ENCODE results near the gene PLA2G2F. TPM values are rescaled to one million over a fixed set of nuclear protein-coding genes. Genes with fewer than 3 reads are reported as not detected.

PLA2G2F gene
- total RNA-seq, 1 donor from 2014 or later, result not detected

GRCh38 chr1:20191266-20191825, 52.2 kb downstream of the PLA2G2F start:
- no peak for TF ChIP-seq CTCF (IDR thresholded peaks at IDR 0.05)
- DNase-seq, result no peak
- no peaks in the 10 kb centered on the region for H3K36me3 ChIP-seq
- H3K27ac ChIP-seq, result no peak overlapping the region
- no peak for ATAC-seq
- no peaks in the 10 kb centered on the region for H3K27me3 ChIP-seq (ENCODE audit: low read depth)
- no peaks in the 10 kb centered on the region for H3K9me3 ChIP-seq
- H3K4me1 ChIP-seq, result peaks cover 23% of the 10 kb centered on the region
- intact Hi-C loops (cut with DNase I), result no loop called here
- no peak overlapping the region for H3K4me3 ChIP-seq

GRCh38 chr1:20192364-20192763, 53.2 kb downstream of the PLA2G2F start:
- Histone ChIP-seq H3K36me3 (no peaks in the 10 kb centered on the region), H3K4me3 (no peak overlapping the region), H3K27ac (no peak overlapping the region), H3K9me3 (no peaks in the 10 kb centered on the region), H3K4me1 (peaks cover 12% of the 10 kb centered on the region), H3K27me3 (ENCODE audit: low read depth) (no peaks in the 10 kb centered on the region)
- no peak for DNase-seq
- ATAC-seq, result peak in 1 of 2 donors; percentile 41
- intact Hi-C loops (cut with DNase I), result no loop called here
- TF ChIP-seq CTCF (IDR thresholded peaks at IDR 0.05), result no peak

- Histone ChIP-seq H3K4me1 (peaks cover 10% of the 10 kb centered on the region), H3K27ac (no peak overlapping the region), H3K4me3 (no peak overlapping the region), H3K9me3 (no peaks in the 10 kb centered on the region), H3K27me3 (ENCODE audit: low read depth) (no peaks in the 10 kb centered on the region), H3K36me3 (no peaks in the 10 kb centered on the region)
- TF ChIP-seq CTCF (IDR thresholded peaks at IDR 0.05), result no peak
- DNase-seq (no peak), ATAC-seq (no peak)
- intact Hi-C loops (cut with DNase I), result no loop called here
Observed at GRCh38 chr1:20192871-20193411, 53.8 kb downstream of the PLA2G2F start.

GRCh38 chr1:20194224-20194623, 55.1 kb downstream of the PLA2G2F start:
- ATAC-seq (no peak), DNase-seq (no peak)
- H3K4me1 ChIP-seq, result peaks cover 10% of the 10 kb centered on the region
- H3K9me3 ChIP-seq, result no peaks in the 10 kb centered on the region
- no peak for TF ChIP-seq CTCF (IDR thresholded peaks at IDR 0.05)
- no peaks in the 10 kb centered on the region for H3K36me3 ChIP-seq
- no peak overlapping the region for H3K27ac ChIP-seq
- intact Hi-C loops (cut with DNase I), result no loop called here
- peaks cover 3% of the 10 kb centered on the region for H3K27me3 ChIP-seq (ENCODE audit: low read depth)
- H3K4me3 ChIP-seq, result no peak overlapping the region

GRCh38 chr1:20194757-20195461, 55.8 kb downstream of the PLA2G2F start:
- Histone ChIP-seq H3K9me3 (no peaks in the 10 kb centered on the region), H3K36me3 (no peaks in the 10 kb centered on the region), H3K4me3 (peak overlapping the region; percentile 6), H3K27ac (no peak overlapping the region), H3K27me3 (ENCODE audit: low read depth) (peaks cover 3% of the 10 kb centered on the region), H3K4me1 (peaks cover 10% of the 10 kb centered on the region)
- DNase-seq (peak; percentile 78), ATAC-seq (peak; percentile 87)
- peak; percentile 86 for TF ChIP-seq CTCF (IDR thresholded peaks at IDR 0.05)
- intact Hi-C loops (cut with DNase I), result no loop called here

Measured in lower lobe of right lung (tissue), 2 donors.